ENCODE results near the gene MRPL50.

- TF ChIP-seq SP1 (IDR thresholded peaks at IDR 0.05) (no peak), TARDBP (IDR thresholded peaks at IDR 0.05) (no peak), HDGF (IDR thresholded peaks at IDR 0.05; ENCODE audit: borderline replicate concordance) (no peak), ELF4 (IDR thresholded peaks at IDR 0.05) (no peak), PKNOX1 (IDR thresholded peaks at IDR 0.05) (no peak), ZNF384 (IDR thresholded peaks at IDR 0.05) (no peak), FOXA1 (IDR thresholded peaks at IDR 0.05) (no peak), FOXM1 (IDR thresholded peaks at IDR 0.05; ENCODE audit: borderline replicate concordance) (no peak), FOXK2 (IDR thresholded peaks at IDR 0.05) (no peak), NFRKB (IDR thresholded peaks at IDR 0.05) (no peak), BHLHE40 (IDR thresholded peaks at IDR 0.05; ENCODE audit: borderline replicate concordance) (no peak), CTBP1 (IDR thresholded peaks at IDR 0.05; ENCODE audit: borderline replicate concordance) (no peak), L3MBTL2 (conservative IDR thresholded peaks at IDR 0.05) (no peak), SUZ12 (IDR thresholded peaks at IDR 0.05) (no peak)
Measured at GRCh38 chr9:101442736-101443135, 44.3 kb upstream of the MRPL50 start.

All from HEK293T (cell line).